Eye (tissue), 1 donor: ENCODE data around the gene ATOX1.

Experiments
- DNase-seq: peaks from one replicate; pipeline ENCODE4 v3.0.0-alpha.2; 2015

Gene ATOX1

GRCh38 chr5:151694035-151694485 is 64.4 kb downstream of the ATOX1 start:
- DNase-seq, result peak; percentile 78
